ENCODE results near the gene ARL15.

Gene ARL15

DNA sequence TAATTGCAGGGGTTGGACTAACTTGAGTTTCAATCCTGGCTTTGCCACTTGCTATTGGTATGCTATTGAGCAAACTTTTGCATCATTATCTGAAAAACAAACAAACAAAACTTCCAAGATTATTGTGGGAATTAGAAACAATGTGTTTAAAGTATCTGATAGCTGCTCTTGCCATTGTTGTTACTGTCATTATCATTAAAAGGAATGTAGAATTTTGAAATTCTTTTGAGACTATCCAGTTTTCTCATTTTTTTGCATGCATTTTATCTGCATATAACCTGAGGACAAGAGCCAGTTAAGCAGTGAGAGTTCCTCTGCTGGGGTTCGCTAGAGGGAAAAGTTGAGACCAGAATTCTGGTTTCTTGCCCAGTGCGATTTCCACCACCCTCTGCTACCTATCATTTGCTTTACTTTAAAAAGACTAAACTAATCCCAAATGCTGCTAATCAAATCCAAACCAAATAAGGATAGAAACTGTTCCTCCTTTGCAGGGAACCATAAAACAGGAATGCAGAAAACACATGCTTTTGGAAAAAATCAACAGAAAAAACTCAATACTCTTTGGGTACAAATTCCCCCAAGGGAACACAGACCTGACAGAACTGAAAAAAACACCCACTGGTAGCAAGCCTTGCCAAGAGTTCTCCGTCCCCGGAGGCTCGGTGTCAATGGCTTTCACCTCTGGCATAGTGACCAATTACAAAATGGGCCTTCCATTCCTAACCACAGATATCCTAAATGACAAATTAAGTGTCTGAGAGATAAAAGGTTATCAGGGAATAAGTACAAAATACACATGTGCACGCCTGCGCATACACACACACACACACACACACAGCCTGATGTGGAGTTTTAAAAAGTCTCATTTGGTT lies 373.7 kb downstream of the ARL15 start:
- DNase-seq (ENCODE audit: low read depth), result peak; percentile 72

DNA sequence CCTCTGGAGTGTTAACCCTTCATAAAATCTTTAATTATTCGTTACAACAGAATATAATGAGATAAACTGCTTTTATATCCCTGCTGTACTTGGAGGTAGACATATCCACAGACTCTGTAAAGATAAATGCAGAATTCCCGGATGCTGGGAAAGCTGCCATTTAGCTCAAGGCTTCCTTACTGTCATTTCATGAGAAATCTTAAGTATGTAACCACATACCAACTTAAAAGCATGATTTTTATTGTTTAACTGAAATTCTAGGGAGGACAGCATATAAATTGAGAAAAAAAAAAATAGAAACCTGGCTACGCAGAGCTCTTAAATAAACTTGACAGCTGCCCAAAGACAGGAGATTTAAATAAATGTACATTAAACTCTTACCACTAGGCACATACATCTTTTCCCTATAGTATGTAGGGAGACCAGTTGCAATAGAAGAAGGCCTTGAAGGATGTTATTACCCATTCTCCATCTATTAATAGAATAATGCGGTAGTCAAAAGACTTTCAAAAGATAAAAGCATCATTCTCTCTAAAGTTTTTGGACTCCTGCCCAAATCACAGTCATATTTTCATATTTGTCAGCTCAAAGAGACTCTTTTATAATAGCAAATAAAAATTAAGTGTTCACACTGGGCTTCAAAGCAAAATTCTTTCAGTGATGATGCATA lies 376.1 kb downstream of the ARL15 start:
- no peak for DNase-seq (ENCODE audit: low read depth)

DNA sequence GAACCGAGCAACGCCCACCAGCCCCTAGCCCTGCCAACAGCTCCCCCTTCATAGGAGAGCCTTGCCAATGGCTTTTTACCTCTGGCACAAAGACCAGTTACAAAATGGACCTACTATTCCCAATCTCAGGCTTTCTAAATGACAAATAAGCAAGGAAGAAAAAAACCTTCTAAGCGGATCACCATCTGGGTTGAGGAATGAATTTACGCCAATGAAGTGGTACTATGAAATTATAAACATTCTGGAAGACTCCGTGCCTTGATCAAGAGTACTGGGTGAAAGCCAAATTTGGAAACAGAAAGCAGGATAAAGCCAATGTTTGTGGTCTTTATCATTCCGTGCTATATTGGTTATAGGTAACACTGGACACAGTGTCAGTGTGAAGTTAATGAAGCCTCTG lies 378.0 kb downstream of the ARL15 start:
- no peak for DNase-seq (ENCODE audit: low read depth)

DNA sequence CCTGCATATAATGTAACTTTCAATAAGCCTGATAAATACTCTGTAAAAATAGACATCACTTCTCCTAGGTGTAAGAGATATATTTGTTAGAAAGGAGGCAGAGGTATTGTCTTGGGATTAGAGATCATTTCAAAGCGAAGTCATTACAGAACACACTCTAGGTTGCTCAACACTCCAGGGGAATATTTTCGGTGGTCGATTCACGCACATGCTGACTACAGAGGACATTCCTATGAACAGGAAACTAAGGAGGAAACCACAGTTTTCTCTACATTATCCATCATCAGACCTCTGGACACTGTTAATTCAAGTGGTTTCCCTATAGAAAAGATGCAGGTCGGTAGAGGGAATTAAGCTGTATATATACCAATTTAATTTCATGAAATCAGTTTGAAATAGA lies 379.9 kb downstream of the ARL15 start:
- DNase-seq (ENCODE audit: low read depth), result no peak

DNA sequence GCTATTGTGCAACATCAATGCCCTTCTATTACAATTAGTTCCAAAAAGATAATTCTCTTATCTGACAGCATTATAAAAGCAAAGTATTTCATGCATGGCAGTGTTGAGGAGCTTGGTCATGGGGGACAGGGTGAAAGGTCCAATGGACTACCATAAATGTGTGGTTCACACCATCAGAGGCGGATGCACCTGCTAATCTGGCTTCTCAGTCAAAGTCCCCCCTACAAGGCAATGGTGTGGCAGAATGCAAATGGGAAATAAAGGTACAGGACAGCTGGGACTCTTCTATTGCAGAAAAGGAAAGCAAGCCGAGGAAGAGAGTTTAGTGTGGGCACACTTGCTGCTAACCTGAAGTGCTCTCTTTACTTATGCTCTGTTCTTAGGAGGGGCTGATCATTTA lies 380.8 kb downstream of the ARL15 start:
- DNase-seq (ENCODE audit: low read depth), result no peak

DNA sequence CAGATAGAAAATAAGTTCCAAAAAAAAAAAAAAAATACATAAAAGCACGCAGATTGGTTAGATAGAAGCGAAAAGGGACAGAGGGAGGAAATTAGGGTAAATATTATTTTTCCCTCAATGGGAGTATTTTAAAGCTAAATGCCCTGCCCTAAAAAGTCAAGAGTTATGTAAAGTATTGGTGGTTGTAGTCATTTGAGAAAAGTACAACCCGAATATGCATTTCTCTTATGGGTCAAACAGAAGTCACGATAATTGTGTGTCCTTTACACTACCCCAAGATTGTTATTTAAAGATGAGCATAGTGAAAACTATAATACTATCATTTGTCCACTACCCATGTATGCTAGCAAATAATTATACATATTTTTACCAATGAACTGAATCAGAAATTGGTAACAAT lies 381.2 kb downstream of the ARL15 start:
- no peak for DNase-seq (ENCODE audit: low read depth)

DNA sequence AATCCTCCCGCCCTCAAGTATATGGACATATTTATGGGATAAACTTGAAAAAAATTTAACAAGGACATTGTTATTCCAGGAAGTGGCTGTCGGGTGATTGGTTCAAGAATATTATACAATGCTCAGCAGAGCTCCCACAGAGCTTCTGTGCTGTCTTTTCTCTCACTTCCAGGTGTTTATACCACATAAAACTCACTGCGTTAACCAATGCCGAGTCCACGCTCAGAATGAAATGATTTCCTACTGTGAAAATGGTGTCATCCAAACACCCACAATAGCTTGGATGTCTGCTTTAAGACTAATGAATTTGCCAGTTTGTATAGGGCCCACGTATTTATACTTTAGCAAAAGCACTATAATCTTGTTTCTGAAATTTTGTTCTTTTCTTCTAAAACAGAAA lies 381.7 kb downstream of the ARL15 start:
- no peak for DNase-seq (ENCODE audit: low read depth)

DNA sequence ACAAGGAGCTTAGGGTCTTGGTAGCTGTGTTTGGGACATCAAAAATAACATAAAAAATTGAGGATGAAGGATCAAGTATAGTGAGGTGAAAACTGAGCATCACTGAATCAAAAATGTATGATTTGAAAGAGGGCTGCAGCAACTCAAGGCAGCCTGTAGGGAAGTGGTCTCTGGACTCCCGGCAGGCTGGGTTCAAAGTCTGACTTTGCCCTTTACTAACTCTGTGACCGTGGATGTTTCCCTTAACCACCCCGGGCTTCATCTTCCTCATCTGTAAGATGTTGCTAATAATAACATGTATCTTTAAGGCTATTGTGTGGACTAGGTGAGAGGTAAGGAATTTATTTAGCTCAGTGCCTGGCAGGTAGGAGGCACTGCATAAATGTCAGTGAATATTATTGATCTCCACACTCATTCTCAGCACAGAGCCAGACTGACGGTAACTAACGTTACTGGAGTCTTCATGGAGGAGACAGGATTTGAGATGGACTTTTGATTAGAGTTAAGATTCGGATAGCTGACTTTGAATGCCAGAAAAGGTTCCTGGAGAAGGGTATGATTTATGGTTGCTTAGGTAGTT lies 382.6 kb downstream of the ARL15 start:
- DNase-seq (ENCODE audit: low read depth), result no peak

DNA sequence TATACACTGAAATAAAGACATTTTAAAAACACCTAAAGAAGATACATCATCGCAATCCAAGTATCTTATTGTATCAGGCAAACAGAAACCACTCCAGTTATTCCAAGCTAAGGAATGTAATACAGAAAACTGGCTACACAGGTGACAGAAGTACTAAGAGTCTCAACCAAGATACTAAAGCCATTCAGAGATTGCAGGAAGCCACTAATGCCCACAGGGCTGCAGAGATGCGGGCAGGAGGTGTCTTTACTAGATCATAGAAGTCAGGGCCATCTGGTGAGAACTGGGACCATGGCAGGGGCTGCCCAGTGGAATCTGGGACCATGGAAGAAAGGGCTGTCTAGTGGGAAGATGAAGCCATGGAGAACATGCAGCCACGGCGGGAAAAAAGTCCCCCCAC lies 384.3 kb downstream of the ARL15 start:
- DNase-seq (ENCODE audit: low read depth), result no peak

DNA sequence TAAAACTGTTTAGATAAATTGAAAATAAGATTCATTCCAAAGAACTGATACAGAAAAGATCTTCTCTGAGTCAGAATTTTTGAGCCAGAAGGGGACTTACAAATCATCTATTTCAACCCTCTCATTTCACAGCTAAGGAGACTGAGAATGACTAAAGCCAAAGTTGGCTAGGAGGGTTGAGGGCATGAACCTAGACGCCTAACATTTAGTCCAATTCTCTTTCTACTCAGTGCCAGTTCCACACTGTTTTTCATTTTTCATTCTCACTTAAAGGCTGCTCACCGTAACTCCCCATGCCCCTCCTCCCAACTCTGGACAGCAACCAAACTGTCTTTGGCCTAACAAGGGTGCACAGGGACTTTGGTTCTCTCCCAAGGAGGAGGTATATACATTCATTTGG lies 386.0 kb downstream of the ARL15 start:
- DNase-seq (ENCODE audit: low read depth), result no peak

DNA sequence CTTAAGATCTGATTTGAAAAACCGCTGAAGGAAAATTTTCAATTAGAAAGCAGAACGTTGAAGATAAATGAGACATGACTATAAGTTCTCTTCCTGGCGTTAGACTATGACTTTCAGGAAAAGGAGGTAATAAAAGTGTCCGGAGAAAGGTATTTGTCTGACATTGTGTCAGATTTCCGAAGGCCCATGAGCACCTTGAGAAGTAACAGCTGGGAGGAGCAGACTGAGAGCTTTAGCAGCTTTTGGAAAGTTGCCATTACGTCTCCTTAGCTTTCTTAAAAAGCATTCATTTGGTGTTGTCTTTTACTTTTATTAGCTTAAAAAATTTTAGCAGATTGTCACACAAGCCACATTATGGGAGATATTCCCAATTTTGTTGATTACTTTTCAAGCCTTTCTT lies 386.4 kb downstream of the ARL15 start:
- DNase-seq (ENCODE audit: low read depth), result no peak

DNA sequence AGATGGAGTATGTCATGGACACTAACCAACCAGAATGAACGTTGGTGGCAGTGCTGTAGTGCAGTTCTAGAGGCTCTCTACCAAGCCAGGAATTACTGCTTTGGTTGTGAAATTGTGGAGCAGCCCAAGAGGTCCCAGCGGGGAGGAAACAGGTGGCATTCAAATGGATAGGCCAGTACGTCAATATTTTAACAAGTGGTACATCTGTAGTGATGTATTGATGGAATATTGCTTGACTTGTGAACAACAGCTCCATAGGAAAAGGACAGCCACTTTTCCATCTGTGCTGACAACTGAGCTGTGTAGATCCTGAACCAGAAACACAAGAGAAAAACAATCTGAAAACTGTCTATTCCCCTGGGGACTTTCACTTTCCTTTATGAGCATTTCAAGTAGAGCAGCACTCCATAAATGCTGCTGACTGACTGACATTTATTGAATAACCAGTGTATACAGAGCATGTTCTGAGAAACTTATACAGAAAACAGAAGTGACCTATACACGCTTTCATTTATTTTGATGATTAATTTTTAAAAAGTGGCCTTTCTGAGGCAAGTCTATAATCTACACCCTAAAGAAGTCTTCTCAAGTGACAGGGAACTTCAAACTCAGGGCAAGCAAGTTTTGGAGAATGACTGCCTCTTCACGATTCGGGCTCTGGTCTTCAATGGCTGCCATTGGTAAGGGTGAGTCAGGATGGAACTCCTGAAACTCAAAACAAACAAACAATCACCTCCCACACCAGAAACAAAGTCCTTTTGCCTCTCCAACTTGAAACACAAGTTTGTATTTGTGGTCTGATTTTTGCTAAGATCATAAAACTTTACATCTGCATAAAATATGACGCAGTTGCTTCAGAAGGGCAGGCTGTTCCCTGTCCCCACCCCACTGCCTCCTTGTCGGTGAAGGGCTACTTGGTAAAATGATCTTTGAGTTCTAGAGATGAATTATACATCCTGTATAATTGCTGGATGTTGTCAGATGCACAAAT lies 387.6 kb downstream of the ARL15 start:
- DNase-seq (ENCODE audit: low read depth), result no peak

DNA sequence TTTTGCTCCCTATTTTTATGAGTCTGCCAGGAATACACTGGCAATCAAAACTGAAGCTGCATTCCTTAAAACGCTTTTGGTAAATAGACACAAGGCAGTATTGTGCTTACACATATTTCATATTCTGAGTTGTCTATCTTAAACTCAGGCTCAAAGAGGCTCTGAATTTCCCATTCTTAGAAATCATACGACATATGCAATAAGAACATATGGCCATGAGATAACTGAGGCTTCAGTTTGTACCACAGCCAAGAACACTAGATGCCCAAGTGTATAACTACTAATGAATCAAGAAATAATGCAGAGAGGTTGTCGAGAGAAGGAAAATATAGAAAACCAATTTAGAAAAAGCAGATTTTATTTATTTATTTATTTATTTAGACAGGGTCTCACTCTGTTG lies 392.5 kb downstream of the ARL15 start:
- DNase-seq (ENCODE audit: low read depth), result no peak

DNA sequence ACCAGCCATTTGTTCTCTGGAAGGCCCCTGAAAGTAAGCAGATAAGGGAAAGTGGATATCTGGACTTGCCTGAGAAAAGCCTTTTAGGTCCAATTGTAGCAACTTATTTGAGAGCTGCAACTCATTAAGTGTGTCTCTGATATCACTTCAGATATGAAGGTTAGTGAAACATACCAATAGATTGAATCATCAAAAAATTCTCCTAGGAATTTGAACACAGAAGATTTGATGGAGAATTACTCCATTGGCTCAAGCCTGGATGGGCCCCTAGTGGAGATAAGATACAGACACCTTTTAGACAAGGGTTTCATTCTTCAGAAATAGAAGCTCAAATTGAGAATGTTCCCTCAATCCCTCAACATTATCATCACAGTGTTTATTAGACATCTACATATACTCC lies 393.3 kb downstream of the ARL15 start:
- DNase-seq (ENCODE audit: low read depth), result no peak

DNA sequence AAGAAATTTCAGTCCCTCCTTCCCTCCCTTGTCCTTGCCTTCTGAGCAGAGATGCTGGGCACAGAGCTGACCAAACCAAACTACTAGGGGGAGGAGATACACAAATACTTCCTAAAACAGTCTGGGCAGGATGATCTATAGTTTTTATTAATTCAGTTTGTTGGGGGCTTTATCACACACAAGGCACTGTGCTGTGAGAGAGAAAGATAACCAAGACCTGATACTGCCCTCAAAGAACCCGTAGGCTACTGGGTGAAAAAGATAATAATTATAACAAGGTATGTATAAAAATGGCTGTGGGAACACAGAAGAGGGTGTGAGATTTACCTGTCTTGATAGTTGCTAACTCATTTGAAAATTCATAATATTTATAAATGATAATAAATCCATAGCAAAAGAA lies 395.3 kb downstream of the ARL15 start:
- DNase-seq (ENCODE audit: low read depth), result no peak

DNA sequence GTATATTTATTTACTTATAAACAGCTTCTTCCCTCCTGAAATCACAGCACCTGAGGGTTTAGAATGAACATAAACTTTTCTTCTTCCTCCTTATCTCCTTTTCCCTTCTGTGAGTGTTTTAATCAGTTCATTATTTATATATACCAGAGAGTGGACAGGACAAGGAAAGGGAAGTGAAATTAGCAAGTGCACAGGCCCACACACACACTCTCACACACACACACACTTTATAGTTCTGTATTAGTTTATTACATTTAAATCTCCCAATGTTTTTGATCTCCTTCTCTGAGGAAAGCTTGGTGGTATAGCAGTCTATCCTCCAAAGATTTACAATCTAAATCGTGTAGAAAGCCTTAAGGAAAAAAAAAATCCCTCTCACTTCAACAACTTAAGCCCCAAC lies 396.4 kb downstream of the ARL15 start:
- DNase-seq (ENCODE audit: low read depth), result no peak

DNA sequence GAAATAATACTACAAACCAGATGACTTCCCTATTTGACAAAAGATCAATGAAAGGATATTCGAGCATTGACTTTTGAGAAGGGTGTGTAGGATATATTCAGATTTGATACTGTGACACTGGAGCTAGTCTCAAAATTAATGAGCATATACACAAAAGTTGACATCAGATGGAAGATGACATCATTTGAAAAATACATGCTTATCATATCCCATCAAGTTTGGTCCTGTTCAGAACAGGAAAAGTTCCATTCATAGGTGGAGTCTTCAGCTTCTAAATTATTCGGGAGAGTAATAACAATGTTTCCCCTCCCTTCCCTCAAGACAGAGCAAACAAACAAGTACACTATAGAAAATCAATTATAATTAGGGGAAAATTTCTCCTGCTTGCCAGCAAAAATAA lies 401.6 kb downstream of the ARL15 start:
- no peak for DNase-seq (ENCODE audit: low read depth)

DNA sequence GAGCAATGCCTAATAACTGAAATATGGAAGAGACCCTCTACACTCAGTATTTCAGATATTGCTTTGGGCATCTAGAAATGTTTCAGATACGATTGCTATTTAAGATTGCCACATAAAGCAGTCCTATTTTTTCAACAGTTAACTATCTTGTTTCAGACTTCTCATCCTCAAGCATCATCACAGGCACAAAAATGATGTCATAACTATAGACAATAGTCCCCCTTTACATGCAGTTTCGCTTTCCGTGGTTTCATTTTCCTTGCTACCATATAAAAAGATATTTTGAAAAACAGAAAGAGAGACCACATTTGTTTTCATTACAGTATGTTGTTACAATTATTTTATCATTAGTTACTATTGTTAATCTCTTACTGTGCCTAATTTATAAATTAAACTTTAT lies 402.5 kb downstream of the ARL15 start:
- DNase-seq (ENCODE audit: low read depth), result no peak

DNA sequence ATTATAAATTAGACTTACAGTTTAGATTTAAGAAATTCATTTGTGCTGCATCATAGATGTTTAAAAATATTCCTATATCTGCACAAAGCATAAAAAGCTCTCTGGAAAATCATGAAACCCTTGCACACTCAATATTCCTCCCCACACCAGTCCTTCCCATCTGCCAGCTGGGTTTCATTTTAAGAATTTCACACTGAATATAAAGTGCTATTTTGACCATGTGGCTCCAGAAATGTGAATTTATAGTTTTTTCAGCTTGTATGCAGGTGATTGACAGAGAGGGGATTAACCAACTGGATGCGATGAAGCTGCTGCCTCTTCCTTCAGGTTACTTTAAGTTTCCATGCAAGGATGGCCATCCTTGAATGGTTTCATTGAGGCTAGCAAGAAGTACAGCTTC lies 403.6 kb downstream of the ARL15 start:
- DNase-seq (ENCODE audit: low read depth), result no peak

DNA sequence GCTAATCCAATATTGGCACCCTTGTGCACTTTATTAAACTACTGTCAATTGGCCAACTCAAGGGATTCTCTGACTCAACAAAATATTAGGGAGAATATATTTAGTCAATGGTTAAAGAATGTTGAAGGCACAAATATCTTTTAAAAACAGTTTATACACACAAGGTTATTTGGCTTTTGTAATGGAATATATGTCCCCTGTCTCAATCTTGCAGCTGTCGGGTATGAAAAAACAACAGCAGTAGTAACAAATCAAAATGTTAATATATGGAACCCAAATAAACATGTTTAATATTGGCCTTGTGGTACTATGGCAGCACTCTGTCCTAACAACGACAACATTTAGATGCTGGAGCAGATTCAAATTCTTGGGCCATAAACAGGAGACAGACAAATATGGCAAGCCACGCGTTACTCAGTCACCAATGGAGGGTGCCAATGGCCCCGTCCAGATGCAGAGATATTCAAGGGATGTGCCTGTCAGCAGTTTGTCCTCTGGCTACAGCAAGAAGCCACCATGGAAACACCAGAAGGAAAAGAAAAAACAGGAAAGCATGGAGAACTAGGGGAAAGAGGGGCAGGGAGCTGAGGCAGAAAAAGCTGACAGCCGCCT lies 408.0 kb downstream of the ARL15 start:
- no peak for DNase-seq (ENCODE audit: low read depth)

DNA sequence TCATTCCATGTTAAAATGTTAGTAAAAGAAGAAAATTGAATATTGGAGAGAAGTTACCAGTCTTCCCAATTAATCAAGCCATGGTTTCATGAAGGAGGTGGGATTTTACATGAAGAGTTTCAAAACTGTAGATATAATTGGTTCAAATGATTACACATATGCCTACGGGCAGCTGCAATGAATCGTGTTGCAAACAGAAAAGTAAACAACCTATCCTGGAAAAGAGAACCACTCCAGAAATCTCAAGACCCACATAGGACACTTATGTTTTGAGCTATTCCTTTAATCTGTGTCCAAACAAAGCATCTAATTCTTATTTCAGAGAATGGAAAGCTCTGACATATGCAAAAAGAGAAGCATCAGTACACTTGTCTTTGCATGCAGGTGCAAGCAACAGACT lies 409.7 kb downstream of the ARL15 start:
- DNase-seq (ENCODE audit: low read depth), result no peak

All from GM04503 (cell line).